Urothelium cell line (cell line): ENCODE measurements around the gene ZIC4.

Experiments used
- DNase-seq: peaks from one replicate; pipeline ENCODE4 v3.0.0; 2011; ENCODE audit warnings: low spot score, mixed read lengths
- FAIRE-seq: peaks from 2 replicates; lab custom pipeline; 2011; peaks lifted over from hg19 to GRCh38; lab: Jason Lieb, UNC

ZIC4 gene

GRCh38 chr3:147356145-147356908 is 50.0 kb downstream of the ZIC4 start:
- no peak for FAIRE-seq
- no peak for DNase-seq

GRCh38 chr3:147355753-147356090 is 50.6 kb downstream of the ZIC4 start:
- FAIRE-seq (no peak), DNase-seq (no peak)

- FAIRE-seq (no peak), DNase-seq (no peak)
These were observed 51.1 kb downstream of the ZIC4 start for GRCh38 chr3:147355084-147355752.

- no peak for FAIRE-seq
- no peak for DNase-seq
These were observed 51.7 kb downstream of the ZIC4 start for GRCh38 chr3:147354623-147355022.

GRCh38 chr3:147351301-147351700 is 55.0 kb downstream of the ZIC4 start:
- DNase-seq (no peak), FAIRE-seq (no peak)

- DNase-seq = no peak
- FAIRE-seq = no peak
These were observed 57.4 kb downstream of the ZIC4 start for GRCh38 chr3:147348976-147349375.

GRCh38 chr3:147343926-147344325 is 62.4 kb downstream of the ZIC4 start:
- FAIRE-seq = no peak
- DNase-seq = no peak

GRCh38 chr3:147341727-147342126 is 64.6 kb downstream of the ZIC4 start:
- FAIRE-seq (no peak), DNase-seq (no peak)

GRCh38 chr3:147336543-147337278 is 69.6 kb downstream of the ZIC4 start:
- DNase-seq = no peak

More at GRCh38 chr3:147336543-147337278, 69.6 kb downstream of the ZIC4 start:
- no peak for FAIRE-seq
